Measurements from ENCODE around the gene ZNF687.
A peak's percentile ranks its signal among the peaks of the same experiment; 100 is the strongest.
"Not testable (repeated sequence)": the region's sequence is repeated elsewhere in the genome, so short reads cannot be mapped to it uniquely, and the experiment has no call there.

ZNF687 gene

GRCh38 chr1:151265446-151266236, 16.5 kb upstream of the ZNF687 start:
- H3K36me3 Mint-ChIP-seq, result peaks cover 98% of the 10 kb centered on the region
- DNase-seq (ENCODE audit: low spot score in 2 of 2), result no peak
- no peak overlapping the region for H3K4me3 Mint-ChIP-seq
- no peak for ATAC-seq
- no peaks in the 10 kb centered on the region for H3K4me1 Mint-ChIP-seq
- no peak overlapping the region for H3K27ac Mint-ChIP-seq
- H3K9me3 Mint-ChIP-seq, result no peaks in the 10 kb centered on the region

GRCh38 chr1:151266315-151266714, 15.8 kb upstream of the ZNF687 start:
- Mint-ChIP-seq H3K9me3 (no peaks in the 10 kb centered on the region), H3K4me3 (no peak overlapping the region), H3K4me1 (no peaks in the 10 kb centered on the region), H3K27ac (no peak overlapping the region), H3K36me3 (peaks cover 100% of the 10 kb centered on the region)
- no peak for ATAC-seq
- DNase-seq (ENCODE audit: low spot score in 2 of 2), result no peak

GRCh38 chr1:151266821-151267220, 15.3 kb upstream of the ZNF687 start:
- no peaks in the 10 kb centered on the region for H3K4me1 Mint-ChIP-seq
- H3K36me3 Mint-ChIP-seq, result peaks cover 99% of the 10 kb centered on the region
- ATAC-seq, result no peak
- DNase-seq (ENCODE audit: low spot score in 2 of 2), result no peak
- no peak overlapping the region for H3K27ac Mint-ChIP-seq
- H3K9me3 Mint-ChIP-seq, result no peaks in the 10 kb centered on the region
- H3K4me3 Mint-ChIP-seq, result no peak overlapping the region

DNA sequence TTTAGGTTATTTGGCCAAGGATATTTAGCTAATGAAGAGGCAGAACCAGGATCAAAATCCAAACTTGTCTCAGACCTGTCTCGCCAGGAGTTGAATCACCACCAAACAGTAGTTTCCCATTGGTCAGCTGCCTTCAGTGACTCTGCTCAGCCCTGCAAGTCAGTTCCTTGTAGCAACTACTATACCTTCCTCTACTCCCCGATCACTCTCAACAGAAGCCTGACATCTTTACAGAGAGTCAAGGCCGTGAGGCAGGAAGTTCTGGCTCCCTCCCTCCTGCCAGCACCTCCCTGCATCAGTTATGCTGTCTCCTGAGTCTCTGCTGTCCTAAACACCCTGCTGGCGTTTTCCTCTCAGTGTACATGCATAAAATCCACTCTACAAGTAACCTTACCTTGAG, 14.3 kb upstream of the ZNF687 start:
- Mint-ChIP-seq H3K9me3 (no peaks in the 10 kb centered on the region), H3K4me3 (no peak overlapping the region), H3K36me3 (peaks cover 97% of the 10 kb centered on the region), H3K27ac (peak overlapping the region; percentile 73), H3K4me1 (no peaks in the 10 kb centered on the region)
- ATAC-seq (no peak), DNase-seq (ENCODE audit: low spot score in 2 of 2) (no peak)

DNA sequence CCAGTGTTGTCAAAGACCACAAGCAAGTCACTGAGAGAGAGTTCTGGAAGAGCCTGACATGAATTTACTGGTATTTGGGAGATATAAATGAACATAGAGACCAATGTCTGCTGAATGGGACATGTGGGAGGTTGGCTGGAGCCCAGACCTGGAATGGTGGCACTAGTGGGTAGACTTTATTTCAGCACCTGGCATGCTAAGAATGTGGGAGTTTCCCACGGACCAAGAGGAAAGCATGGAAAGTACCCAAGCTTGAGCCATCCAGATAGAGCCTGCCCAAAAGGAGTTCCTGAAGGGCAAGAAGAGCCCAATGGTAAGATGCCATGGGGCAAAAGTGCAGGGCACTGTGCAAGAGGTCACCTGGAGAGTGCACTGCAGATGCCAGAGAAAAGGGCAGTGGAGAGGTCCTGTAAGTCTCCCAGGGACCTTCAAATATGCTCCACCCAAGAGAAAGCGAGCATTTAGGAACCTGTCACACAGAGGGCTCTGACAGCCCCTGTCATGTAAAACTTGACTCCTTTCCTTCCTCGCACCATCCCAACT, 8.1 kb upstream of the ZNF687 start:
- Mint-ChIP-seq H3K36me3 (peaks cover 48% of the 10 kb centered on the region), H3K27ac (peak overlapping the region; percentile 60)
- no peak for DNase-seq (ENCODE audit: low spot score in 2 of 2)

GRCh38 chr1:151275341-151275740, 6.8 kb upstream of the ZNF687 start:
- H3K36me3 Mint-ChIP-seq, result peaks cover 34% of the 10 kb centered on the region
- not testable (repeated sequence) for ATAC-seq; H3K9me3 Mint-ChIP-seq; H3K4me3 Mint-ChIP-seq; DNase-seq (ENCODE audit: low spot score in 2 of 2); H3K27ac Mint-ChIP-seq
- H3K4me1 Mint-ChIP-seq, result peaks cover 22% of the 10 kb centered on the region

More for the DNA sequence above, 8.1 kb upstream of the ZNF687 start:
- ATAC-seq, result no peak
- peaks cover 22% of the 10 kb centered on the region for H3K4me1 Mint-ChIP-seq
- no peak overlapping the region for H3K4me3 Mint-ChIP-seq
- H3K9me3 Mint-ChIP-seq, result no peaks in the 10 kb centered on the region

- H3K4me3 Mint-ChIP-seq, result peak overlapping the region; percentile 13
- peak overlapping the region; percentile 27 for H3K27ac Mint-ChIP-seq
- peaks cover 31% of the 10 kb centered on the region for H3K36me3 Mint-ChIP-seq
- H3K9me3 Mint-ChIP-seq, result no peaks in the 10 kb centered on the region
- peaks cover 22% of the 10 kb centered on the region for H3K4me1 Mint-ChIP-seq
- DNase-seq (ENCODE audit: low spot score in 2 of 2), result no peak
- ATAC-seq, result peak; percentile 50
Observed at GRCh38 chr1:151277249-151277648, 4.8 kb upstream of the ZNF687 start.

DNA sequence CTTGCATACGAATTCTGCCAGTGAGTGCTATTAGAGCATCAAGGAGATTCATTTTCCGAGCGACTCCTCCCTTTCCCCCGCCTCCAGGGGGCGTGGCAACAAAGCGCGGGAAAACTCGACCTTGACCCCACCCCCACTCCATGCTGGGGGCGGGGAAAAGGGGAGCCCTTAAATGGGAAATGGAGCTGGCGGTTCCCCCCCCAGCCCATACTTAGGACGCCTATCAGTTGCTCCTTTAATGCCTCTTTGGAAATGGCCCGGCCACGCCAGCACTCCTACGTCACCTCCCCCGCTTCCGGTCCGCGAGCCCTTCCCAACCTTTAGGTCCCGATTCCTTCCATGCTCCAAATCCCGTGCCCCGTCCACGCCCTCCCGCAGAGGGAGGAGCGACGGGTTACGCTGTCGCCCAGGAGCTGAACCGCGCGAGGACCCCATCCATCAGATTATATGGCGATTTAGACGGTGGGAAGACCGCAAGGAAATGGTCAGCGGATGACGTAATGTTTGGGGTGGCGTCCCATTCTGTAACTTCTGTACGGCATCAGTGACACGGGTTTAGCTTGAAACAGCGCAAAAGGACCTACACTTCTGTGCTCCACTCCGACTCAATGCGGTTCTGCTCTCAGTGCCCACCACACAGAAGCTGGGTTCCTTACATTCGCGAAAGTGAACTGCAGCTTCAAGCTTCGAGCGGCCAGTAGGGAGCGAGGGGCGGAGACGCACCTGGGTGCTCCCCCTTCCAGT, 702 bp upstream of the ZNF687 start:
- H3K4me1 Mint-ChIP-seq, result peaks cover 43% of the 10 kb centered on the region

GRCh38 chr1:151282883-151283725, 1.0 kb downstream of the ZNF687 start:
- DNase-seq (ENCODE audit: low spot score in 2 of 2), result no peak
- Mint-ChIP-seq H3K36me3 (peaks cover 68% of the 10 kb centered on the region), H3K9me3 (no peaks in the 10 kb centered on the region), H3K4me1 (peaks cover 33% of the 10 kb centered on the region), H3K27ac (peak overlapping the region; percentile 99), H3K4me3 (peak overlapping the region; percentile 95)
- no peak for ATAC-seq

More for the DNA sequence above, 702 bp upstream of the ZNF687 start:
- H3K27ac Mint-ChIP-seq, result peak overlapping the region; percentile 99
- no peaks in the 10 kb centered on the region for H3K9me3 Mint-ChIP-seq
- peak; percentile 47 for ATAC-seq
- peak; percentile 96 to 100 for DNase-seq (ENCODE audit: low spot score in 2 of 2)
- H3K4me3 Mint-ChIP-seq, result peak overlapping the region; percentile 95
- H3K36me3 Mint-ChIP-seq, result peaks cover 51% of the 10 kb centered on the region

DNA sequence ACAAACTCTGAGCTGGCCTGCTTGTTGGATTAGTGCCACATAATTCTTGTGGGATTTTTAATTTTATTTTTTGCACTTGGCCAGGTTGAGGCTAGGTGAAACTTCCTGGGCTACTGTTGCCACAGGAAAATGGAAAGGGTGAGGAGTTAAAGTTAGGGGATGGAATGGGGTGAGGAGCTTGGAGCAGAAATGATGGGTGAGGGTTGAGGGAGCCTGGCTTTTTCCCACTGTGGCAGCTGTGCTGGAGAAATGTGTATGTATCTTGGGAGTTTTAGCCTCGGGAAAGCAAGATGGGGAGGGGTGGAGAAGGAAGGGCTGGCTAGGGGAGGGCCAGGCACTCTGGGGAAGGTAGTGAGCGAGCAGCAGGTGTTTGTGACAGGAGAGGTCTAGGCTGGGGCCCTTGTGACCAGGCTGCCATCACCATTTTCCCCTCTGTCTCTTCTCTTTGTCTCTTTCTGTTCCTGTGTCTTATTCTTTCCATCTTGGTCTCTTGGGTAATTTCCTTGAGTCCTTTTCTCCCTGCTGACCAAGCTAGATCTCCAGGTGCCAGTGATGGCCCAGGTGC, 2.0 kb downstream of the ZNF687 start:
- H3K9me3 Mint-ChIP-seq, result no peaks in the 10 kb centered on the region
- peak overlapping the region; percentile 95 for H3K4me3 Mint-ChIP-seq
- peaks cover 43% of the 10 kb centered on the region for H3K4me1 Mint-ChIP-seq
- no peak for DNase-seq (ENCODE audit: low spot score in 2 of 2)
- peaks cover 78% of the 10 kb centered on the region for H3K36me3 Mint-ChIP-seq
- no peak for ATAC-seq
- peak overlapping the region; percentile 99 for H3K27ac Mint-ChIP-seq

- no peak overlapping the region for H3K4me3 Mint-ChIP-seq
- H3K27ac Mint-ChIP-seq, result peak overlapping the region; percentile 74
- peaks cover 60% of the 10 kb centered on the region for H3K4me1 Mint-ChIP-seq
- no peaks in the 10 kb centered on the region for H3K9me3 Mint-ChIP-seq
- peaks cover 95% of the 10 kb centered on the region for H3K36me3 Mint-ChIP-seq
- DNase-seq (ENCODE audit: low spot score in 2 of 2), result no peak
- ATAC-seq, result no peak
Observed at GRCh38 chr1:151286619-151287340, 4.7 kb downstream of the ZNF687 start.

GRCh38 chr1:151287341-151287699, 5.2 kb downstream of the ZNF687 start:
- Mint-ChIP-seq H3K9me3 (no peaks in the 10 kb centered on the region), H3K27ac (peak overlapping the region; percentile 74), H3K4me1 (peaks cover 60% of the 10 kb centered on the region), H3K36me3 (peaks cover 95% of the 10 kb centered on the region), H3K4me3 (no peak overlapping the region)
- DNase-seq (ENCODE audit: low spot score in 2 of 2) (no peak), ATAC-seq (no peak)

DNA sequence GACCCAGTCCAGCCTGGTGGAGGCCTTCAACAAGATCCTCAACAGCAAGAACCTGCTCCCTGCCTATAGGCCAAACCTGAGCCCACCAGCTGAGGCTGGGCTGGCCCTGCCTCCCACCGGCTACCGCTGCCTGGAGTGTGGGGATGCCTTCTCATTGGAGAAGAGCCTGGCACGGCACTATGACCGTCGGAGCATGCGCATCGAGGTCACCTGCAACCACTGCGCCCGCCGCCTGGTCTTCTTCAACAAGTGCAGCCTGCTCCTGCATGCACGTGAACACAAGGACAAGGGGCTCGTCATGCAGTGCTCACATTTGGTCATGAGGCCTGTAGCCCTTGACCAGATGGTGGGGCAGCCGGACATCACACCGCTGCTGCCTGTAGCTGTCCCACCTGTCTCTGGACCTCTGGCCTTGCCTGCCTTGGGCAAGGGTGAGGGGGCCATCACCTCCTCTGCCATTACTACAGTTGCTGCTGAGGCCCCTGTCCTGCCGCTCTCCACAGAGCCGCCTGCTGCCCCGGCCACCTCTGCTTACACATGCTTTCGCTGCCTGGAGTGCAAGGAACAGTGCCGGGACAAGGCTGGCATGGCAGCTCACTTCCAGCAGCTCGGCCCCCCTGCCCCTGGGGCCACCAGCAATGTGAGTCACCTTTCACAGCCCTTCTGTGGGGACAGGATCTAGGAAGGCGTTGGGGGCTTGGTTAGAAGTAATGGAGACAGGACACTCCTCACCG, 5.8 kb downstream of the ZNF687 start:
- H3K27ac Mint-ChIP-seq, result peak overlapping the region; percentile 91
- peaks cover 58% of the 10 kb centered on the region for H3K4me1 Mint-ChIP-seq
- peaks cover 99% of the 10 kb centered on the region for H3K36me3 Mint-ChIP-seq

DNA sequence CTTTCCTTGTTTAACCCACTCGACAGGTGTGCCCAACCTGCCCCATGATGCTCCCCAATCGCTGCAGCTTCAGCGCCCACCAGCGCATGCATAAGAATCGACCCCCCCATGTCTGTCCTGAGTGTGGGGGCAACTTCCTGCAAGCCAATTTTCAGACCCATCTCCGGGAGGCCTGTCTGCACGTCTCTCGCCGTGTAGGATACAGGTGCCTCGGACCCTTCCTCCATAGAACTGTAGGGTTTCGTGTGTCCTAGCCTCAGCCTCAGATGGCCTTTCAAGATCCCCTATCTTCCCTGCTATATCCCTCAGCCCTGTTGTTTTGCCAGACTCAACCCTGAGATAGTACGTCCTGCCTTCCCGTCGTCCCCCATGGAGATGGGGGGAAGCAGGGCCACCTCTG, 6.4 kb downstream of the ZNF687 start:
- DNase-seq (ENCODE audit: low spot score in 2 of 2), result no peak
- peaks cover 53% of the 10 kb centered on the region for H3K4me1 Mint-ChIP-seq
- no peak for ATAC-seq
- no peak overlapping the region for H3K4me3 Mint-ChIP-seq
- peaks cover 99% of the 10 kb centered on the region for H3K36me3 Mint-ChIP-seq
- no peaks in the 10 kb centered on the region for H3K9me3 Mint-ChIP-seq
- H3K27ac Mint-ChIP-seq, result peak overlapping the region; percentile 91

More for the DNA sequence above, 5.8 kb downstream of the ZNF687 start:
- Mint-ChIP-seq H3K4me3 (no peak overlapping the region), H3K9me3 (no peaks in the 10 kb centered on the region)
- no peak for DNase-seq (ENCODE audit: low spot score in 2 of 2)
- no peak for ATAC-seq
